GM12892 (cell line): ENCODE results near the gene MACROD1.

Experiments
- DNase-seq: peaks from one replicate; pipeline ENCODE4 v3.0.0; 2011; ENCODE audit not compliant: insufficient read length
- FAIRE-seq: peaks from 2 replicates; lab custom pipeline; 2011; peaks lifted over from hg19 to GRCh38; lab: Jason Lieb, UNC
- POLR2A ChIP-seq: IDR thresholded peaks from 2 replicates; pipeline ENCODE4 v1.6.1; 2011; ENCODE audit warnings: low read depth, low read length, control low read depth
- POLR2AphosphoS5 ChIP-seq: IDR thresholded peaks from 2 replicates; pipeline ENCODE4 v1.6.1; 2011; ENCODE audit warnings: low read depth, low read length, control low read depth
- TAF1 ChIP-seq: IDR thresholded peaks from 2 replicates; pipeline ENCODE4 v1.6.1; 2011; ENCODE audit warnings: low read depth, mild to moderate bottlenecking, control low read depth, low read length, borderline replicate concordance

Gene MACROD1

GRCh38 chr11:64122411-64123410 is 43.2 kb downstream of the MACROD1 start:
- TF ChIP-seq TAF1 (no peak), POLR2A (no peak), POLR2AphosphoS5 (no peak)
- FAIRE-seq (no peak), DNase-seq (no peak)

DNA sequence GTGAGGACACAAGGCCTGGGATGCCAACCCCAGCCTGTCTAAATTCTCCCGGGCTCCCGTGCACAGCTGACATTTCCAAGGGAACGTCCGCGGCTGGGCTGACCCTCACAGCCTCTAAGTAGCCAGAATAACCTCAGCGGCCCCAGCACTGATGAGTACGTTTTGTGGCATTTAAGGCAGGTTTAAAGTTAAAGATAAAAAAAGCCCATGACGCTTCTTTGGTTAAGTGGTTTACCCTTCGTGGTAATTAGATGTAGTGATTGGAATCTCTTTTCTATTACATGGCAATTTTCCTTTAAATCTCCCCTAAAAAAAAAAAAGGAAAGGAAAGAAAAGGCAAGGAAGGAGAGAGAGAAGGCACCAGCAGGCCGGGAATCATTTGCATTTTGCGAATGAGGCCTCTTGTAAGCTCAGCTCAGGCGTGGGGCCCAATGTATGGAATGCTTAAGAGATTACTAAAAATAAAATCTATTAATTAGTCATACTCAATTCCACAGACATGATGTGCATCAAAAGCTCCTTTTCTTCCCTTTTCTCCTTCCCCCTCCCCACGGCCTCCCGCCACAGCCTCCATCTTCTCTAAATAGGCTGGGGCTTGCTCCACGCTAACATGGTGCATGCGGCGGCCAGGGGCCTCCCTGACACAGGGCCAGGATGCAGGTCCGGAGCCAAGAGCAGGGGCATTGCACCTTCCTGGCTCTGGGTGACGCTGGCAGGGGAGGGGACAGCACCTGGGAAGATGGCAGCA is 44.1 kb downstream of the MACROD1 start:
- no peak for FAIRE-seq
- DNase-seq: no peak
- TF ChIP-seq POLR2A (no peak), TAF1 (no peak), POLR2AphosphoS5 (no peak)

DNA sequence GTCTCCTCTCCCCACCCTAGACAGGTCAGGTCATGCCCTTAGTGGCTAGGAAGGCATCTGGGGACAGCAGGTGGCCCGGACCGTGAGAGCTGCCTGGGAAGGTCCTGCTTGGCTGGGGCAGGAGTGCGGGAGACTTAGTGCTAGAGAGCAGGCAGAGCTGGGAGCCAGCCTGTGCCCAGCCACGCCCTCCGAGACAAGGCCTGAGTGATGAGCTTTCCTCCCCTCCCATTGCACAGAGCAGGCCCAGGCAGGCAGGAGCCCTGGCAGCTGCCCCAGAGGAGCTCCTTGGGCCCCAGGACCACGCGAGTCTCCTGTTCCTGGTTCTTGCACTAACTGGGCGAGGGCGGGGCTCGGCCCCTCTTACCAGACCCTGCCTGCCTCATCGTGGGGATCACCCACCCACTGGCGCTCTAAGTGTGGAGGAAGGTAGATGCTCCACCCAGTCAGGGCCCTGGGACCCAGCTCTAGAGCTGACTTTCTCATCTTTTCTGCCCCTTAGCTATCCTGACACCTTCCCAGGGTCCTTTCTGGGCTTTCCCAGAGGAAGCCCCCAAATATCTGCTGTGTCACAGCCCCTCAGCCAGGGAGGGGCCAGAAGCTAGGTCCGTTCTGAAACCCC is 44.9 kb downstream of the MACROD1 start:
- TF ChIP-seq TAF1 (no peak), POLR2AphosphoS5 (no peak), POLR2A (no peak)
- no peak for FAIRE-seq
- DNase-seq: no peak

GRCh38 chr11:64119700-64120099 is 46.2 kb downstream of the MACROD1 start:
- TF ChIP-seq TAF1 (no peak), POLR2AphosphoS5 (no peak), POLR2A (no peak)
- DNase-seq (no peak), FAIRE-seq (no peak)

DNA sequence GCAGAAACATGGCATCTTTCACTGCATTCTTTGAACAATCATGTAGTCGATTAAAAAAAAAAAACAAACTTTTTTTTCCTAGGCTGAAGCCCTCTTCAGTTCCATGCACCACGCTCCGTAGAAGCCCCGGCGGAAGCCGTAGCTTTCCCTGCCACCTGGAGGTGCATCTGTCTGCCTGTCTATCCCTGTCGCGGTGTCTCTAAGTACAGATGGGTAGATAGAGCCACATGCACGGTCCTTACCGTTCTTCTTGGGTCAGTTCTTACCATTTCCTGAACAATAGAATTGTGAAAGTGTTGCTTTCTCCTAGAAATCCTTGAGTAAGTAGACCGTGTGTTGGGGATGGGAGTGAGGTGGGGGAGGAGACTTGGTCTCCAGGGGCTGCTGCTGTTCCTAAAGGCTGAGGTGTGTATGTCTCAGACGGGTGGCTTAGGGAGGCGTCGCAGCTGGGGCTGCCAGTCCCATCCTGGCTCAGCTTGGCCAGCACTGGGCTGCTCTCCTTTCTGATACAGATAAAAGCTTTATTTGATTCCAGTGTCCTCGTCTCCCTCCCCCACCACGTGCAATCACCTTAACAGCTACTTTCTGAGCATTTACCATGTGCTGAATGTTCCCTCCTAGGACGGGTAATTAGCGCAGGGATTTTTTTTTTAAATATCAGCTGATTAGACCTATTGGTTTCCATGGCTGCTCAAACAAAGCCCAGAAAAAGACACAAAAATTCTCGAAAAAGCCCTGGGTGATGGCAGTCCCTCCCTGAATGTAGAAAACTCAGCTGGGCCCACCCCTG is 46.8 kb downstream of the MACROD1 start:
- no peak for DNase-seq
- no peak for TF ChIP-seq POLR2A
- no peak for TF ChIP-seq TAF1
- no peak for TF ChIP-seq POLR2AphosphoS5
- no peak for FAIRE-seq

DNA sequence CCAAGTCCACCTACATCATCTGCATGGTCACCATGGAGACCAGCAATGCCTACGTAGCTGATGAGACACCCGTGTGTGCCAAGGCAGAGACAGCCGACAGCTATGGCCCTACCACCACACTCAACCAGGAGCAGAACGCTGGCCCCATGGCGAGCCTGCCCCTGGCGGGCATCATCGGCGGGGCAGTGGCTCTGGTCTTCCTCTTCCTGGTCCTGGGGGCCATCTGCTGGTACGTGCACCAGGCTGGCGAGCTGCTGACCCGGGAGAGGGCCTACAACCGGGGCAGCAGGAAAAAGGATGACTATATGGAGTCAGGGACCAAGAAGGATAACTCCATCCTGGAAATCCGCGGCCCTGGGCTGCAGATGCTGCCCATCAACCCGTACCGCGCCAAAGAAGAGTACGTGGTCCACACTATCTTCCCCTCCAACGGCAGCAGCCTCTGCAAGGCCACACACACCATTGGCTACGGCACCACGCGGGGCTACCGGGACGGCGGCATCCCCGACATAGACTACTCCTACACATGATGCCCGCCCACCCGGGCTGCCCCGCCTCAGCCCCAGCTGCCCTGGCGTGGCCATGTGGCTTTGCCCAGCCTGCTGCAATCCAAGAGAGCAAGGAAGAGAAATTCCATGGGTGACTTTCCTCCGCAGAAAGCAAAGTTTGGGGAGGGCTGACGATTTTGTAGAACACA is 48.0 kb downstream of the MACROD1 start:
- no peak for TF ChIP-seq POLR2A
- no peak for TF ChIP-seq POLR2AphosphoS5
- no peak for TF ChIP-seq TAF1
- FAIRE-seq (no peak), DNase-seq (no peak)

GRCh38 chr11:64115531-64116522 is 50.1 kb downstream of the MACROD1 start:
- TF ChIP-seq POLR2AphosphoS5: no peak
- TF ChIP-seq TAF1: no peak
- TF ChIP-seq POLR2A: no peak
- FAIRE-seq: no peak
- no peak for DNase-seq

- DNase-seq: no peak
- FAIRE-seq: peak; percentile 58
- TF ChIP-seq POLR2A (no peak), TAF1 (no peak), POLR2AphosphoS5 (no peak)
These were observed 51.7 kb downstream of the MACROD1 start for GRCh38 chr11:64114231-64114630.

GRCh38 chr11:64113462-64113780 is 52.5 kb downstream of the MACROD1 start:
- DNase-seq: no peak
- peak; percentile 78 for FAIRE-seq
- TF ChIP-seq POLR2AphosphoS5 (no peak), TAF1 (no peak), POLR2A (no peak)
